Measurements from ENCODE around the gene MEG3. TPM values are rescaled to one million over a fixed set of nuclear protein-coding genes. Genes with fewer than 3 reads are reported as not detected.

The MEG3 gene
- total and polyA plus RNA-seq, 2 donors from 2014 or later, result 24.0 to 29.6 TPM

DNA sequence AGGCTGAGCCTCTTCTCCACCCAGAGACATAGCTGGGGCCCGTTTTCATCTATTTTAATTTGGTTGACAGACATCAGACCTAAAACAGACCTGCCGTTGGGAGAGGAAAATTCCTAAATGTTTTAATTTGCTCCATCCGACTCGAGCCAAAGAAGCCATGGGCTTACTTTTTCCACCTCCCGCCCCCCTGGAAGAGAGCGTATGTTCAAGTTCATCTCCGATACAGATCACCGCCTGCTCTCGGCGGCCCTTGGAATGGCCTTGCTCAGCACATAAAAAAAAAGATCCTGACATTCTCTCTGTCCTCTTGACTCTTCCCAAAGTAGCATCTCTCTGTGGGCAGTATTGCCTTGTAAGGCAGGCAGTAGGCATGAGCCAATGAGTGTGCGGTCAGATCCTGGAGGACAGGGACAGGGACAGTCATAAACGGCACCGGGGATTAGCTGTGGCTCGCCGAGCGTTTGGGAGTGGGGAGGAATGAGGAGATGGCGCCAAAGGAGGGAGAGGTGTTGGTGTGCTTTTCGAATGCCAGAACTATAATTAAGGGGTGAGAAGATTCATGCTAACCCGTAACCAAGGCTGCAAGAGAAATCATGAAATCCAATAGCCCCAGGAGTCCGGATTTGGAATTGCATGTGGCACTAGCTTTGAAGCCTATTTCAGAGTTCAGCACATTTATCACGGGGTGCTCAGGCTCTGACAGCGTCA is 47.9 kb upstream of the MEG3 start:
- H3K4me3 ChIP-seq (ENCODE audit: low read length in 3 of 3), result no peak overlapping the region
- DNase-seq (peak in 3 of 5 donors; percentile 68 to 79 (median 74)), FAIRE-seq (no peak)
- no peaks in the 10 kb centered on the region for H3K36me3 ChIP-seq (ENCODE audit: control insufficient read depth in 2 of 3, insufficient read depth in 3 of 3, low read length in 3 of 3)
- no peak overlapping the region for H3K27ac ChIP-seq (ENCODE audit: low read depth in 2 of 2, low read length in 2 of 2)
- H3K4me1 ChIP-seq (ENCODE audit: control insufficient read depth in 2 of 3, insufficient read depth in 2 of 3, low read depth in 1 of 3, low read length in 3 of 3), result no peaks in the 10 kb centered on the region
- H3K9me3 ChIP-seq (ENCODE audit: control insufficient read depth in 2 of 3, insufficient read depth in 1 of 3, low read length in 3 of 3), result no peaks in the 10 kb centered on the region
- H3K27me3 ChIP-seq (ENCODE audit: control insufficient read depth, insufficient read depth, low read length), result no peaks in the 10 kb centered on the region
- H3K9ac ChIP-seq (ENCODE audit: low read length in 3 of 3), result no peak overlapping the region
- TF ChIP-seq, protein P1, sequence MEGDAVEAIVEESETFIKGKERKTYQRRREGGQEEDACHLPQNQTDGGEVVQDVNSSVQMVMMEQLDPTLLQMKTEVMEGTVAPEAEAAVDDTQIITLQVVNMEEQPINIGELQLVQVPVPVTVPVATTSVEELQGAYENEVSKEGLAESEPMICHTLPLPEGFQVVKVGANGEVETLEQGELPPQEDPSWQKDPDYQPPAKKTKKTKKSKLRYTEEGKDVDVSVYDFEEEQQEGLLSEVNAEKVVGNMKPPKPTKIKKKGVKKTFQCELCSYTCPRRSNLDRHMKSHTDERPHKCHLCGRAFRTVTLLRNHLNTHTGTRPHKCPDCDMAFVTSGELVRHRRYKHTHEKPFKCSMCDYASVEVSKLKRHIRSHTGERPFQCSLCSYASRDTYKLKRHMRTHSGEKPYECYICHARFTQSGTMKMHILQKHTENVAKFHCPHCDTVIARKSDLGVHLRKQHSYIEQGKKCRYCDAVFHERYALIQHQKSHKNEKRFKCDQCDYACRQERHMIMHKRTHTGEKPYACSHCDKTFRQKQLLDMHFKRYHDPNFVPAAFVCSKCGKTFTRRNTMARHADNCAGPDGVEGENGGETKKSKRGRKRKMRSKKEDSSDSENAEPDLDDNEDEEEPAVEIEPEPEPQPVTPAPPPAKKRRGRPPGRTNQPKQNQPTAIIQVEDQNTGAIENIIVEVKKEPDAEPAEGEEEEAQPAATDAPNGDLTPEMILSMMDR (IDR thresholded peaks at IDR 0.05; ENCODE audit: borderline replicate concordance, extremely low read depth, insufficient read depth), result no peak
- intact Hi-C loops (cut with DNase I), result no loop called here

DNA sequence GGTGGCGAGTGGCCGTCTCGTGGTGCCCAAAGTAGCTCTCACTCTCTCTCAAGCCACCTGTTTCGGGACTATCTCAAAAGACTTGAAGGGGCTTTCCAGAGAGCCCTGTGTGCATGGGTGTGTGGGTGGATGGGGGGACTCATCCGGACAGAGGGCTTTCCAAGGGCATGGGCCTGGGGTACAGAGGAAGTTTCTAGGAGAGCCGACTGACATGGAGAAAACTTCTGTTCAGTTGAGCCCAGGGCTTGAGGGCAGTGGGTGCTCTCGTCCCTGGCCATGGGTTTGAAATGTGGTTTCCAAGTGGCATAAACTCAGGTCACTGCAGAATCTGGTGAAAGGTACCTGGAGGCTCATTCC is 47.4 kb upstream of the MEG3 start:
- TF ChIP-seq, protein P1 (IDR thresholded peaks at IDR 0.05; ENCODE audit: borderline replicate concordance, extremely low read depth, insufficient read depth), result no peak
- H3K9me3 ChIP-seq (ENCODE audit: control insufficient read depth in 2 of 3, insufficient read depth in 1 of 3, low read length in 3 of 3), result no peaks in the 10 kb centered on the region
- no peak overlapping the region for H3K9ac ChIP-seq (ENCODE audit: low read length in 3 of 3)
- H3K4me1 ChIP-seq (ENCODE audit: control insufficient read depth in 2 of 3, insufficient read depth in 2 of 3, low read depth in 1 of 3, low read length in 3 of 3), result no peaks in the 10 kb centered on the region
- DNase-seq, result no peak
- intact Hi-C loops (cut with DNase I), result no loop called here
- FAIRE-seq, result no peak
- H3K27ac ChIP-seq (ENCODE audit: low read depth in 2 of 2, low read length in 2 of 2), result no peak overlapping the region
- H3K4me3 ChIP-seq (ENCODE audit: low read length in 3 of 3), result no peak overlapping the region
- no peaks in the 10 kb centered on the region for H3K36me3 ChIP-seq (ENCODE audit: control insufficient read depth in 2 of 3, insufficient read depth in 3 of 3, low read length in 3 of 3)
- H3K27me3 ChIP-seq (ENCODE audit: control insufficient read depth, insufficient read depth, low read length), result no peaks in the 10 kb centered on the region

DNA sequence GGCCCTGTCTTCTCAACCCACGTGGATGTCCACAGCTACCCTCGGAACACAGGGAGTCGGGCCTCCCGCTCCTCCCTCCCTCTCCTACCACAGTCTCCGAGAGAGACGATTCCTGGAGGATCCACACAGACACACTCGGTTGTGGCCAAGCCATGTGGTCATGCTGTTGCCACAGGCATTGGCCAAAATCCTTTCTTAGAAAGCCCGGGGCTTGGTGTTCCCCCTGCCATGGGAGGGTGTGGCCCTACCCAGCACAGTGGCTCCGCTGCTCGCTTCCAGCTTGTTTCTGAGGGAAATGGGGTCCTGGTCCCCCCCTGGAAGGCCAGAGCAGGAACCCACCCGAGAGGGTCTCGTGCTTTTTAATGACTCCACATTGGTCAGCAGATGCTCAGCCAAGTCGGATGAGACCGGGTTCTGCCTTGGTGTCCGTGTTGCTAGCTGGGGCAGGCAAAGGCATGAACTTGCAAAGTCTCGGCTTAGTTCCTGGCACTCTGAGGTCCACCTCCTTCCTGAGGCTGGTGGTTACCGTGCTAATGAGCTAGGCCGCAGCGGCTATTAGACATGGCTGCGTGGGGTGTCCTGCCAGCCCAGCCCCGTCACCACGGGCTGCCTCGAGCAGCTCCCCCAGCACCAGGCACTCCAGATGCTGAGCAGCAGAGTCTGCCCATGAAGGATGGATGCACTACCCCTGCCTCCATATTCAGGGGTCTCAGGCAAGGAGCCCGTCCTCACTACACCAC is 46.8 kb upstream of the MEG3 start:
- intact Hi-C loops (cut with DNase I), result no loop called here
- no peak overlapping the region for H3K9ac ChIP-seq (ENCODE audit: low read length in 3 of 3)
- TF ChIP-seq, protein P1 (IDR thresholded peaks at IDR 0.05; ENCODE audit: borderline replicate concordance, extremely low read depth, insufficient read depth), result no peak
- no peaks in the 10 kb centered on the region for H3K9me3 ChIP-seq (ENCODE audit: control insufficient read depth in 2 of 3, insufficient read depth in 1 of 3, low read length in 3 of 3)
- no peak for DNase-seq
- FAIRE-seq, result no peak
- no peak overlapping the region for H3K27ac ChIP-seq (ENCODE audit: low read depth in 2 of 2, low read length in 2 of 2)
- no peaks in the 10 kb centered on the region for H3K36me3 ChIP-seq (ENCODE audit: control insufficient read depth in 2 of 3, insufficient read depth in 3 of 3, low read length in 3 of 3)
- H3K27me3 ChIP-seq (ENCODE audit: control insufficient read depth, insufficient read depth, low read length), result no peaks in the 10 kb centered on the region
- no peak overlapping the region for H3K4me3 ChIP-seq (ENCODE audit: low read length in 3 of 3)
- no peaks in the 10 kb centered on the region for H3K4me1 ChIP-seq (ENCODE audit: control insufficient read depth in 2 of 3, insufficient read depth in 2 of 3, low read depth in 1 of 3, low read length in 3 of 3)

Measured in kidney (tissue), 14 donors.